ENCODE data around the gene LIMCH1. TPM values are rescaled to one million over a fixed set of nuclear protein-coding genes. Genes with fewer than 3 reads are reported as not detected.

LIMCH1 gene
- total and polyA plus RNA-seq, 8 donors: 4.7 to 37.1 (median 17.4) TPM

- no peaks in the 10 kb centered on the region for H3K9me3 ChIP-seq
- intact Hi-C loops (cut with DNase I; ENCODE audit: low total_unique reads): no loop called here
- no peaks in the 10 kb centered on the region for H3K27me3 ChIP-seq
- peak in 1 of 2 donors; percentile 40 for DNase-seq
- TF ChIP-seq POLR2A (IDR thresholded peaks at IDR 0.05): no peak
- no peak for TF ChIP-seq POLR2AphosphoS5 (IDR thresholded peaks at IDR 0.05)
- no peak for TF ChIP-seq EP300 (IDR thresholded peaks at IDR 0.05)
- no peak for TF ChIP-seq CTCF (IDR thresholded peaks at IDR 0.05)
- WGBS, 5 donors: 66 to 79% (median 75%) methylated on average over 6 of the region's 6 CpGs
- H3K4me1 ChIP-seq: peaks cover 0 to 8% (median 0%) of the 10 kb centered on the region in 4 donors
- no peak overlapping the region for H3K4me3 ChIP-seq
- H3K27ac ChIP-seq: no peak overlapping the region
- no peaks in the 10 kb centered on the region for H3K36me3 ChIP-seq
These were observed 62.4 kb downstream of the LIMCH1 start for GRCh38 chr4:41600243-41600912.

GRCh38 chr4:41601025-41601424 lies 63.1 kb downstream of the LIMCH1 start:
- no peak overlapping the region for H3K4me3 ChIP-seq
- intact Hi-C loops (cut with DNase I; ENCODE audit: low total_unique reads): no loop called here
- H3K27me3 ChIP-seq: no peaks in the 10 kb centered on the region
- 28 to 54% (median 47%) methylated on average over 1 of the region's 1 CpG for WGBS, 5 donors
- DNase-seq: no peak
- peaks cover 0 to 8% (median 0%) of the 10 kb centered on the region in 4 donors for H3K4me1 ChIP-seq
- TF ChIP-seq POLR2A (IDR thresholded peaks at IDR 0.05): no peak
- no peak for TF ChIP-seq EP300 (IDR thresholded peaks at IDR 0.05)
- no peak for TF ChIP-seq CTCF (IDR thresholded peaks at IDR 0.05)
- TF ChIP-seq POLR2AphosphoS5 (IDR thresholded peaks at IDR 0.05): no peak
- no peaks in the 10 kb centered on the region for H3K9me3 ChIP-seq
- H3K27ac ChIP-seq: no peak overlapping the region
- H3K36me3 ChIP-seq: peaks cover 0 to 2% (median 0%) of the 10 kb centered on the region in 4 donors

- TF ChIP-seq POLR2A (IDR thresholded peaks at IDR 0.05): no peak
- no peak for TF ChIP-seq EP300 (IDR thresholded peaks at IDR 0.05)
- TF ChIP-seq CTCF (IDR thresholded peaks at IDR 0.05): no peak
- no peak for TF ChIP-seq POLR2AphosphoS5 (IDR thresholded peaks at IDR 0.05)
- DNase-seq: no peak
- Histone ChIP-seq H3K4me3 (no peak overlapping the region), H3K27me3 (no peaks in the 10 kb centered on the region), H3K9me3 (no peaks in the 10 kb centered on the region), H3K36me3 (peaks cover 0 to 4% (median 0%) of the 10 kb centered on the region in 4 donors), H3K27ac (no peak overlapping the region), H3K4me1 (peaks cover 0 to 8% (median 0%) of the 10 kb centered on the region in 4 donors)
- intact Hi-C loops (cut with DNase I; ENCODE audit: low total_unique reads): no loop called here
- WGBS, 5 donors: 88 to 94% (median 92%) methylated on average over 3 of the region's 3 CpGs
These were observed 64.2 kb downstream of the LIMCH1 start for GRCh38 chr4:41602113-41602512.

- no peak for TF ChIP-seq POLR2AphosphoS5 (IDR thresholded peaks at IDR 0.05)
- TF ChIP-seq POLR2A (IDR thresholded peaks at IDR 0.05): no peak
- no peak for TF ChIP-seq EP300 (IDR thresholded peaks at IDR 0.05)
- no peak for TF ChIP-seq CTCF (IDR thresholded peaks at IDR 0.05)
- H3K4me3 ChIP-seq: no peak overlapping the region
- peaks cover 0 to 8% (median 0%) of the 10 kb centered on the region in 4 donors for H3K4me1 ChIP-seq
- no peaks in the 10 kb centered on the region for H3K27me3 ChIP-seq
- intact Hi-C loops (cut with DNase I; ENCODE audit: low total_unique reads): no loop called here
- no peak overlapping the region for H3K27ac ChIP-seq
- H3K36me3 ChIP-seq: peaks cover 0 to 4% (median 0%) of the 10 kb centered on the region in 4 donors
- WGBS, 5 donors: 50 to 62% (median 57%) methylated on average over 3 of the region's 3 CpGs
- no peaks in the 10 kb centered on the region for H3K9me3 ChIP-seq
- DNase-seq: no peak
These were observed 65.0 kb downstream of the LIMCH1 start for GRCh38 chr4:41602886-41603498.
